Left renal pelvis (tissue), 4 donors: Measurements from ENCODE around the gene CACNA1I. TPM values are rescaled to one million over a fixed set of nuclear protein-coding genes. Genes with fewer than 3 reads are reported as not detected.

Experiments used
- DNase-seq, 4 donors: peaks; one replicate each; pipeline ENCODE4 v3.0.0-alpha.2; 2013; ENCODE audit warnings: low read depth in 4 of 4, low spot score in 3 of 4
- polyA plus RNA-seq, 4 donors: library from polyadenylated mRNA; unstranded; fragments of 120-200 nt; gene quantifications; one replicate each; pipeline ENCODE4 v1.2.1, GENCODE V29; 2013; ENCODE audit not compliant: insufficient read length in 4 of 4

Gene CACNA1I
- polyA plus RNA-seq, 4 donors: 0.03 to 0.15 (median 0.07) TPM

- DNase-seq: no peak
Measured at GRCh38 chr22:39713799-39714290, 143.3 kb downstream of the CACNA1I start.

DNA sequence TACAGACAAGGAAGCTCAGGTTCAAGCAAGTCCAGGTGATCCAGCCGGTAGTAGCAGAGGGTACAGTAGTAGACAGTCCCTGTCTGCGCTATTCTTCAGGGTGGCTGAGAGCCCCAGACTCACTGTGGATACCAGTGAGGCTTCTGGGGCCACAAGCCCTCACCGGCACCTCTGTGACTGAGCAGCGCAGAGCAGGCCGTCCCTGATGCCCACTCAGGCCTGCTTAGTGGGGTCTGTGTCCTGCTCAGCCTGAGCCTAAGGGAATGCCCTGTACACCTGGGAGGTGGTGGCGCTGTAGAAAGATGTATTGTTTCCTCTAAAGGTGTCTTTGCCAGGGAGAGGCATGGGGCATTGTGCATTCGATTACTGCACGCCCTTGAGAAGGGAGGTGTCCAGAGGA, 143.8 kb downstream of the CACNA1I start:
- no peak for DNase-seq

DNA sequence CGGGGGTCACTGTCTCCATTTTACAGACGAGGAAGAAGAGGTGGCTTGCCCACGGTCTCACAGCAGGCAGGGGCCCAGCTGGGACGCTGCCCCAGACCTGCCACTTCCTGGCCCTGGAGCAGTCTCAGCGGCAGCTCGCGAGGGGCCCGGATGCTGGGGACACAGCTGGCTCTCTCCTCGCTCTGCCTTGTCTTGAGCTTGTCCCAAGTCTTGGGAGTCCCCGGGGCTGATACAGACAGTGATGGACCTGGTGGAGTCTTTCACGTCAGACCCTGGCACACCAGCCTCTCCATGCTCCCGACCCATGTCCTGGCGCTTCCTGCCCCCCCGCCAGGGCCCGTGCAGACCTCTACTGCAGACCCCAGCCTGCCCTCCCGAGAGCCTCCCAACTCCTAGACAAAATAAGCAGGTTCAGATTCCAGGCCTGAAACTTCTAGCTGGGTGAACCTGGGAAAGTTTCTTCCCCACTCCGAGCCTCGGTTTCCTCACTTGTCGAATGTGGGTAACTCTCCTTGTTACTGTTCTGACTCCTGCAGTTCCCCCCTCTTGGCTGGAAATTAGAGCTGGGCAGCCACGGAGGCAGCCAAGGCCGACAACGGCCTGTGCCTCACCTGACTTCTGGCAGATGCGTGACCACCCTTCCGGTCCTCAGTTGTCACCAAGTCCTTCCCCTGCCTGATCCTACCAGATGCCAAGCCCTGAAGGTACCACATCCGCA, 145.4 kb downstream of the CACNA1I start:
- no peak for DNase-seq

GRCh38 chr22:39716534-39716933, 146.0 kb downstream of the CACNA1I start:
- DNase-seq: no peak

GRCh38 chr22:39717099-39717498, 146.5 kb downstream of the CACNA1I start:
- no peak for DNase-seq

DNA sequence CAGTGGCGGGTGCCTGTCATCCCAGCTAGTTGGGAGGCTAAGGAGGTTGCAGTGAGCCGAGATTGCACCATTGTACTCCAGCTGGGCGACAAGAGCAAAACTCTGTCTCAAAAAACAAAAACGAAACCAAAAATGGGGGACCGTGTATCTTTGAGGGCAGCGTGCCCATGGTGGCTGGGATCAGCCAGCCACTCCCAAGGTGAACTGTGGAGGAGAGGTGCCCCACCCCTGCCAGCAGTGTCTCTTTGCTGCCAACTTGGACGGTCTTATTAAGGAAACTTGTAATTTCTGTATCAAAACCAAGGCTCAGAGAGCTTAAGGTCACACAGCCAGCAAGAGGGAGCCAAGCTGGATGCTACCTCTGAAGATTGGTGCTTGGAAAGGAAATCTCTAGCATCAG, 147.7 kb downstream of the CACNA1I start:
- DNase-seq: no peak

- DNase-seq: no peak
Measured at GRCh38 chr22:39718921-39719475, 148.4 kb downstream of the CACNA1I start.

- no peak for DNase-seq
Measured at GRCh38 chr22:39719559-39720450, 149.3 kb downstream of the CACNA1I start.

GRCh38 chr22:39721206-39722031, 150.9 kb downstream of the CACNA1I start:
- DNase-seq: no peak

DNA sequence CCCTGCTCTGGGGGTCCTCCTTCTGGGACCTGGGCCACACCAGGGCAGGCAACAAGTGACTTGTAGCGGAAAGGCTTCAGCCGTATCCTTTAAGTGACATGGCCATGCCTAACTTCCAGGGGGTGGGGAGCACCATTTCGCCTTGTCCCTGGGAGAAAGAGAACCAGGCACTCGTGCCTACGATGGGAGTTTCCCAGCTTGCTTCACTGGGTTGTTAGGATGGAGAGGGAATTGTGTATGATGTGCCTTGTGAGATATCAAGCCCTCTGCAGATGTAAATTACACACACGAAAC, 151.4 kb downstream of the CACNA1I start:
- no peak for DNase-seq

GRCh38 chr22:39722501-39722900, 151.9 kb downstream of the CACNA1I start:
- DNase-seq: no peak

DNA sequence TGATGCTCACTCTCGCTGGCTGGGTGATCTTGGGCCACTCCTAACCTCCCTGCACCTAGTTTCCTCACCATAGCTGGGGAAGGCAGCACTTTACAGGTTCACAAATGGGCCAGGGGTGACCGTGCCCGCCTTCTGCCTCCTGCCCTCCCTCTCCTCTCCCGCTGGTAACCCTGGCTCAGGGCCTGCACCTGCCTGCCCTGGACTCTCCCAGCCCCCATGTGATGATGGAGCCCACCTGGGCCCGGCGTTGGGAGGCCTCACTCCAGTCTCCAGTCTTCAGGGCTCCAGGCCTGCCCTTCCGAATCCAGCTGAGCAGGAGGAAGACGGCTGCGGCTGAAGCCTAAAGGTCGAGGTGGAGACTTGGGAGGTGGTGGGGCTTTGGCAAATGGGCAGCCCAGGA, 152.9 kb downstream of the CACNA1I start:
- no peak for DNase-seq

- DNase-seq: no peak
Measured at GRCh38 chr22:39723899-39724351, 153.4 kb downstream of the CACNA1I start.

- DNase-seq: no peak
Measured at GRCh38 chr22:39724390-39724789, 153.8 kb downstream of the CACNA1I start.

DNA sequence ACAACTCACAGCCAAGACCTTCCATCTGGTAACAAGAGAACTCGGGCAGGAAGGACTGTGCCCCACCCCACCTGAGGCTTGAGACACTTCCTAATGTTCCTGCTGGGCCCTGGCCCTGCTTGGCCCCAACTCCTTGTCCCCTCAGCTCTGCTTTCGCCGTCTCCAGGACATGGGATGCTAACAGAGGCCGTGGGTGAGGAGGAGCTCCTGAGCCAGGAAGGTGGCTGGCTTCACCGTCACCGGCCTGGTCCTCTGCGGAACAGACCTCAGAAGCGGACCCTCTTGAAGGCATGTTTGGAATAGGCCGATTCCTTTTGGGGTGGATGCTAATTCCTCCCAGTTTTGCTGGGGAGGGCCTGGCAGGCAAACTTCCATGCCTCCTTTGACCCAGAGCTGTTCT, 154.3 kb downstream of the CACNA1I start:
- DNase-seq: no peak

- no peak for DNase-seq
Measured at GRCh38 chr22:39725351-39726035, 154.9 kb downstream of the CACNA1I start.

- no peak for DNase-seq
Measured at GRCh38 chr22:39727541-39727940, 157.0 kb downstream of the CACNA1I start.

- no peak for DNase-seq
Measured at GRCh38 chr22:39728236-39728860, 157.8 kb downstream of the CACNA1I start.

GRCh38 chr22:39729141-39729934, 158.8 kb downstream of the CACNA1I start:
- DNase-seq: no peak
